Stimulated activated CD4-positive, alpha-beta T cell treated with anti-CD3 and anti-CD28 coated beads, TNF-alpha, amount 100 ng/mL, for 1 hour (primary cell): Measurements from ENCODE around the gene GRM8.

Experiments
- DNase-seq, 3 donors: peaks; one replicate each; pipeline ENCODE4 v3.0.0-alpha.2; 2020; ENCODE audit warnings: low read depth in 3 of 3, low spot score in 1 of 3

The GRM8 gene

GRCh38 chr7:126820925-126821324, 431.8 kb downstream of the GRM8 start:
- DNase-seq: no peak

- DNase-seq: no peak
These were observed 433.6 kb downstream of the GRM8 start for GRCh38 chr7:126819197-126819484.

GRCh38 chr7:126818393-126819196, 434.1 kb downstream of the GRM8 start:
- DNase-seq: no peak

GRCh38 chr7:126809188-126809587, 443.6 kb downstream of the GRM8 start:
- no peak for DNase-seq

- no peak for DNase-seq
These were observed 446.1 kb downstream of the GRM8 start for GRCh38 chr7:126806614-126807013.

- DNase-seq: no peak
These were observed 447.4 kb downstream of the GRM8 start for GRCh38 chr7:126805351-126805750.

- DNase-seq: no peak
These were observed 448.1 kb downstream of the GRM8 start for GRCh38 chr7:126804604-126805003.

GRCh38 chr7:126803990-126804389, 448.8 kb downstream of the GRM8 start:
- no peak for DNase-seq

GRCh38 chr7:126803060-126803665, 449.6 kb downstream of the GRM8 start:
- no peak for DNase-seq

- no peak for DNase-seq
These were observed 451.0 kb downstream of the GRM8 start for GRCh38 chr7:126801733-126802132.

GRCh38 chr7:126799541-126799940, 453.2 kb downstream of the GRM8 start:
- no peak for DNase-seq

GRCh38 chr7:126792521-126792920, 460.2 kb downstream of the GRM8 start:
- DNase-seq: no peak

GRCh38 chr7:126791306-126791705, 461.4 kb downstream of the GRM8 start:
- DNase-seq: no peak

GRCh38 chr7:126790763-126791162, 462.0 kb downstream of the GRM8 start:
- no peak for DNase-seq

GRCh38 chr7:126783613-126784012, 469.1 kb downstream of the GRM8 start:
- DNase-seq: no peak

- DNase-seq: no peak
These were observed 471.7 kb downstream of the GRM8 start for GRCh38 chr7:126780993-126781392.

GRCh38 chr7:126778101-126778500, 474.6 kb downstream of the GRM8 start:
- DNase-seq: no peak

- no peak for DNase-seq
These were observed 476.2 kb downstream of the GRM8 start for GRCh38 chr7:126776498-126776897.

GRCh38 chr7:126774077-126774476, 478.7 kb downstream of the GRM8 start:
- no peak for DNase-seq

GRCh38 chr7:126768836-126769235, 483.9 kb downstream of the GRM8 start:
- no peak for DNase-seq

GRCh38 chr7:126760914-126761577, 491.7 kb downstream of the GRM8 start:
- no peak for DNase-seq

- DNase-seq: no peak
These were observed 497.4 kb downstream of the GRM8 start for GRCh38 chr7:126755381-126755780.
